Testis (tissue), 2 donors: Measurements from ENCODE around the gene SASS6.

Experiments used
- CTCF ChIP-seq, 3 experiments: fragments of 450-650 bp in 2 of 3; fragments of 200-600 bp in 1 of 3; sonication (generic) in 1 of 3; IDR thresholded peaks; one replicate each; pipeline ENCODE4 v1.5.1; 2016 to 2019; ENCODE audit warnings: antibody characterized with exemption in 3 of 3, mild to moderate bottlenecking in 2 of 3, moderate library complexity in 1 of 3
- POLR2A ChIP-seq: fragments of 450-650 bp; IDR thresholded peaks from one replicate; pipeline ENCODE4 v1.6.1; 2017; ENCODE audit warnings: antibody characterized with exemption, mild to moderate bottlenecking, moderate library complexity

DNA sequence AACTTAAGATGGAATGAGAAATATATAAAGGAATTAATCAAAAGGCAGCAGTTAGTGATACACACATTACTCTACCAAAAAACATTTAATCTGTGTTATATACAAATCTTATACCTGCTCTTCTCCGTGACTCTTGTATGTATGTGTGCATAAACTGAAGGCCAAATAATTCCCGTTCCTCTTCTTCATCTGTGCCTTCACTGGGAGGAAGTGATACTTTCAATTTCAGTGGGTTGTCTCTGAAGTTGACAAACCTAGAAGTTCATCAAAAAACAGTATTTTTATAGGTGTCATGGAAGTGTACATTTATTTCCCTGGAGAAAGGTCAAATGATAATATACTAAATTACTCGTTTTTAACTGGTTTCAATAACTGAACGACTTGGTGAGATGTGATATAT, 19.5 kb upstream of the SASS6 start:
- TF ChIP-seq POLR2A, result no peak
- no peak for TF ChIP-seq CTCF (IDR thresholded peaks at IDR 0.05)
